Cerebellar cortex (tissue), 1 donor: ENCODE data around the gene PYGO2.
A peak's percentile ranks its signal among the peaks of the same experiment; 100 is the strongest.

Source experiments
- DNase-seq: peaks from one replicate; pipeline ENCODE4 v3.0.0-alpha.2; 2015; ENCODE audit warnings: low spot score

The PYGO2 gene, protein sequence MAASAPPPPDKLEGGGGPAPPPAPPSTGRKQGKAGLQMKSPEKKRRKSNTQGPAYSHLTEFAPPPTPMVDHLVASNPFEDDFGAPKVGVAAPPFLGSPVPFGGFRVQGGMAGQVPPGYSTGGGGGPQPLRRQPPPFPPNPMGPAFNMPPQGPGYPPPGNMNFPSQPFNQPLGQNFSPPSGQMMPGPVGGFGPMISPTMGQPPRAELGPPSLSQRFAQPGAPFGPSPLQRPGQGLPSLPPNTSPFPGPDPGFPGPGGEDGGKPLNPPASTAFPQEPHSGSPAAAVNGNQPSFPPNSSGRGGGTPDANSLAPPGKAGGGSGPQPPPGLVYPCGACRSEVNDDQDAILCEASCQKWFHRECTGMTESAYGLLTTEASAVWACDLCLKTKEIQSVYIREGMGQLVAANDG

DNA sequence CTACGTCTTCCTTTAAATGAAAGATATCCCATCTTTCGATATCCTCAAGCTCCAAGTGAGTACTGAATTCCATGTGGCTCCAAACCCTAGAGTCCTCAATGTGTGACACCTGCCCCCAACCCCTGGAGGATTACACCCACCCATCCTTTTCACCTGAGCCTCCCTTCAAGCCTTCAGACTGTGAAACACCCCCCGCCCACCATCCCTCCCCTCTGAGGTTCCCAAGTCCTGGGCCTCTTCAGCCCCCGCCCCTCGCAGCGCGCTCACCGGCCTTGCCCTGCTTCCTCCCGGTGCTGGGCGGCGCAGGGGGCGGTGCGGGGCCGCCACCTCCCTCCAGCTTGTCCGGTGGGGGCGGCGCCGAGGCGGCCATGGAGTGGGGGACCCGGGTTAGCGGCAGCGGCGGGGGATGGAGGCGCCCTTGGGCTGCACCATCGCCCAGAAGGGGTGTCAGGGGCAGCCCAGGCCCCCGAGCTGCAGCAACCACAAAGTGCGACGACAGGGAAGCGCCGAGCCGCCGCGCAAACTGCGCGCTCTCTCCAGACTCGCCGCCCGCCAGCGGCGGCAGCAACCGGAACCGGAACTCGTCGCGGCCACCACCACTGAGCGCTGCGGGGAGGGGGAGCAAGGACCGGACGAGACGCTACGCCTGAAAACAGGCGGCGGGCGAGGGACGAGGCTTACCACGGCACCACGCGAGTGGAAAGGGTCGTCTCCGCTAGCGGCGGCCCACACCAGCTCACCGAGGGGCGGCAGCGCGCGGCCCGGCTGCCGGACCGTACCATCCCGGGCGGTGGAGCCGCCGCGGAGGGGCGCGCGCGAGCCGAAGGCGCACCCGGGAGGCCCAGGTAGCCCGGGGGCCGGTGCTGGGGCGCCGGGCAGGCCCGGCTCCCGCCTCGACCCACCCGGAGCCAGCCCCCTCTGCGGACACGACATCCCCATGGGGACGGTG is at the start of gene PYGO2:
PYGO2 (minus strand) TSS at position 576 of the 949 bp plus-strand sequence; CDS start at position 370, 206 bp downstream.
- peak; percentile 73 for DNase-seq

DNA sequence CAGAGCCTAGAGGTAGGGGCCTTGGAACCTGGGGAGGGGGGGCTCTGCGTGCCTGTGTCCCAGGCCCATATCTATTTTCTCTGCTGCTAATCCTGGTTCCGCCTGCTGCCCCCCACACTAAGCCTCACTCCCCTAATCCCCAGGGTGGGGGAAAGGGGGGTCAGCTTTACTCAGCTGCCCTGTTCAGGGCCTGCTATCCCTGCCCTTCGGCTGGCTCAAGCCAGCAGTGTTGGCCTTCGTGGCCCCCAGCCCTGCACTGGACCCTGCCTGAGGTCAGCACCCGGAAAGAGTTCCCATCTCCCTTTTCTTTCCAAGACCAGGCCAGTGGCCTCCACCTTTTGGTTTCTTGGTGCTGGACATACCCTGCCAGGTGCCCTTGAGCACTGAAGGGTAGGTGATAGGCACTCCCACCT is 49.4 kb upstream of the PYGO2 start:
- DNase-seq, result no peak

DNA sequence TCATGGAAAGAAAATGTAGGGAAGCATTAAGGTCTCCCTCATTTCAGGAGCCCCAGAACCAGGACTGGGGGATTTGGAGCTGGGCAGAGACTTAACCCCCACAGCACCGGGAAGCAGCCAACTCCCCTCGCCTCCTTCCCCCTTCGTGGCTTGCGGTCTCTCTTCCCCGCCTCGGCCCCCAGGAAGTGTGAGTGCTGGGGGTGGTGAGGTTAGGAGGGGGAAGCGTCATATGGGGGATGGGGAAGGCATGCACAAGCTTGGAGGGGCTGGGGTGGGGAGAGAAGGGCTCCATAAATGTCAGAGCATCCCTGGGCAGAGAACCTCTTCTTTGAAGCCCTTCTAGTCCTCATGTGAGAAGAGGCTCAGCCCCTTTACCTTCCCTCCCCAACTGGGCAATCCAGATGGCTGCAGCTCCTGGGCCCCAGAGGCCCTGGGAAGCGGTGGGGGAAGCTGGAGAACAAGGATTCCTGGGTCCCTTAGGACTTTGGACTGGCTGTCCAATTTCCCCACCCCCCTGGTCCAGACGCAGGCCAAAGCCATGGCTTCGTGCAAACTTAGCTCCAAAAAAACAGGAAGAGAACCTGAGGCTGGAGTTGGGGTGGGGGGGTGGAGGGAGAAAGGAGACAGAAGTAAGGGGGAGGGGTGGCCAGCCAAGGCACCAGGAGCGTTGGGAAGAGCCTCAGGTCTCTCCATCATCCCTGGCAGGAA is 48.8 kb upstream of the PYGO2 start:
- no peak for DNase-seq

DNA sequence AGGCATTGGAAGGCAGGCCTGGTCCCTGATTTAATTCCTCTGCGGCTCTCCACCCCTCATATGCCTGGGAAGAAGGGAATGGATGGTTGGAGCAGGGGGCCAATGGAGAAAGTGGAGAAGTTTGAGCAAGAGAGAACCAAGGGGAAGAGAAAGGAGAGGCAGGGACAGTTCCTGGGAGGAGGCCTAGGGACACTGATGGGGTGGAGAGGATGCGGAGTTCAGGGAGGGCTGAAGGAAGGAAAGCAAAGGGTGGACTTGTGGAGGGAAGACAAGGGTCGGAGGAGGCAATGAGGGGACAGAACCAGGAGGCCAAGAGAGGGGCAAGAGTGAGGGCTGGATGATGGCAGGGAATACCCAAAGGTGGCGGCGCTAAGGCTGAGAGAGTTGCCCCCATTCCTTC is 48.2 kb upstream of the PYGO2 start:
- DNase-seq, result no peak

DNA sequence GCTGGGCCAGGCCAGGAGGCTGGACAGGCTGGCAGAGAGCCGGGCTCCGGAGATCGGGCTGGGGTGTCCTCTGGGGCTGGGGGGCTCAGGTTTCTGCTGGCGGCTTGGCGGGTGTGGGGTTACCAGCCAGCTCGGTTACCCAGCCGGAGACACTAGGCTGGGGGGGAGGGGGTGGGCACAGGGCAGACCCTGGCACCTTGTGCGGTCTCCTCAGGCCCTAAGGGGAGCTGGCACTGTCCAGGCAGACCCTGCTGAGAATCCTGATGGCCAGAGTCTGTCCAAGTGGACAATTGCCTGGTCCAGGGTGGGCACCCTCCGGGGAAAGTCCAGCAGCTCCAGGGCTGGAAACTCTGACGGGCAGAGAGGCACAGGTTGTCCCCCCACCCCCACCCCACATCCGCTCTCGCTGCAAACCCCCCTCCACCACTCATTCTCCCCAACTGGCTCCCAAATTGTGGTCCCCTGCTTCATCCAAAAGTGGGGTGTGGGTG is 47.7 kb upstream of the PYGO2 start:
- DNase-seq, result no peak

DNA sequence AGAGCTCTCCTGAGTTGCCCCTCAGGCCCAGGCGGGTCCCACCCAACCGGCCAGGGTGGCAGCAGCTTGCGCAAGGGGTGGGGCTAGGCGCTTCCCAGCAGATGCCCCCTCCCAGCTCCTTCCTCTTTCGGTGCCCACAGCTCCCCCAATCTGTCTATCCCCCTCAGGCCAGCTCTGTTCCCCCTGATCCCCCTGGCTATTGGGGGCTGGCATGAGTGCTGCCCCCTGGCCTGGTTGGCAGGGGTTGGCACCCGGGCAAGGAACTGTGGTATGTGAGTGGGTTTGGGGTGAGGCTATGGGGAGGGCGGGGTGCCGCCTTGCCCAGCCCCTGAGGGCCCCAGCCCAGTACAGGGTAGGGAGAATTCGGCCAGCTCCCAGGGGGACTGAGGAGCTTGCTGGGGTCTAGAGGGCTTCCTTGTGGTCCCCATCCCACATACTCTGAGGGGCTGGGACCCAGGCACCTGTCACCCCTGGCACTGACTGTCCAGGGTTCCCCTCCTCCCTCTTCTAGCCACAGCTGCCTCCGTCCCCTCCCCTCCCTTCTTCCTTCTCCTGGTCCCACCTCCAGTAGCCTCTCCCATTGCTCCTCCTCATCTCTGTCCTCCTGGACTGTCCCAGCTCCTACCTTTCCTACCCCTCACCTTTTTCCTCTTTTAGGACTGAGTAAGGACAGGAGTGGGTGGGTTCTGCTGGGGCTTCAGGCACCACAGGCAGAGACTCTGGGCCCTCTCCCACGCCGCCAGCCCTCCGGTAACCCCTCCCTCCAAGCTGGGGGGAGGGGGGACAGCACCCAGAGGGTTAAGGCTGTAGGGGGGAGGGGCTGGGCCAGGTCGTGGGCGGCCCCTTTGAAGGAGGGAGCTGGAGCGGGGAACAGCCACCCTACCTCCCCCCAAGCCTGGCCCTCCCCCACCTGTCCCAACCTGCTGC is 46.7 kb upstream of the PYGO2 start:
- DNase-seq, result no peak

DNA sequence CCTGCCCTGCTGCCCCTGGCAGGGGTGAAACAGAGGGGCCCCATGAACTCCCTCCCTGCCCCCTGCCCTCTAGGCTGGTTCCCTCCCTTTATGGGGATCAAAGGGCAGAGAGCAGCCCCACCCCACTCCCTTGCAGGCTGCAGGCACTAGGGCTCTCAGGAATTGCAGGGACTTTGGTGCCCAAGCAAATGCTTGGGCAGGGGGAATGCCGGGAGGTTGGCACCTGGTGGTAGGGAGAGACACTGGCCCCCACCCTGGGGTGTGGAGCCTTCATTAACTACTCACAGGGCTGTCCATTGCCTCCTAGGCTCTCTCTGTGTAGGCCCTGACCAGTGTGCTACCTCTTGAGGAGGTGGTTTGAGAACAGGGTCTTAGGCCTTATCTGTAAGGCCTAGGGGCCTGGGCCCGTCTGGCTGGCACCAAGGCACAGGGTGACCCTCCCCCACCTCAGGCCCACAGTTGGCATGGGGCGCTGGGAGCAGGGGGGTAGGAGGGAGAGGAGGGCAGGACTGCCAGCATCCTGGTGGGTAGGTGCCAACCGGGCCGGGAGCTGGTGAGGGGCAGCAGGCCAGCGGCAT is 45.8 kb upstream of the PYGO2 start:
- DNase-seq, result no peak

DNA sequence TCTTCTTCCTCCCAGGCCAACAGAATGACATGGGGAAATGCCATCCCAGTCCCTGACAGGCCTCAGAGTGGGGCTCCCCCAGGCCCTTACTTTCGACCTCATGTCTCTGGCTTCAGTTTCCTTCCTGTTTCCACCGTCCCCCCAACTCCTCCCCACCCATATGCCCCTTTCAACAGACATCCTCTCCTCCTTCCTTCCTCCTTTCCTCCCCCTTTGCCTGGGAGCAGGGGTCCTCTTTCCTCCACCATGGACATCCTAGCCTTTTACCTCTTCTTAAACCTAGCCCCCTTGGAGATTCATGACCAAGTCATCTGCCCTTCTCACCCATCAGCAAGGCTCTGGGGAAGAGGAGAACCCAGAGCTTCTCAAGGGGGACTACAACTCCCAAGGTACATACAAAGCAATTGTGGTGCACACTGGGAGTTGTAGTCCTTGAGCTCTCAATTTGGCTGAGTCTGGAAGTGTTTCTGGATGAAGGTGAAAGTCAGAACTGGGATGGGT is 45.1 kb upstream of the PYGO2 start:
- DNase-seq, result peak; percentile 83

DNA sequence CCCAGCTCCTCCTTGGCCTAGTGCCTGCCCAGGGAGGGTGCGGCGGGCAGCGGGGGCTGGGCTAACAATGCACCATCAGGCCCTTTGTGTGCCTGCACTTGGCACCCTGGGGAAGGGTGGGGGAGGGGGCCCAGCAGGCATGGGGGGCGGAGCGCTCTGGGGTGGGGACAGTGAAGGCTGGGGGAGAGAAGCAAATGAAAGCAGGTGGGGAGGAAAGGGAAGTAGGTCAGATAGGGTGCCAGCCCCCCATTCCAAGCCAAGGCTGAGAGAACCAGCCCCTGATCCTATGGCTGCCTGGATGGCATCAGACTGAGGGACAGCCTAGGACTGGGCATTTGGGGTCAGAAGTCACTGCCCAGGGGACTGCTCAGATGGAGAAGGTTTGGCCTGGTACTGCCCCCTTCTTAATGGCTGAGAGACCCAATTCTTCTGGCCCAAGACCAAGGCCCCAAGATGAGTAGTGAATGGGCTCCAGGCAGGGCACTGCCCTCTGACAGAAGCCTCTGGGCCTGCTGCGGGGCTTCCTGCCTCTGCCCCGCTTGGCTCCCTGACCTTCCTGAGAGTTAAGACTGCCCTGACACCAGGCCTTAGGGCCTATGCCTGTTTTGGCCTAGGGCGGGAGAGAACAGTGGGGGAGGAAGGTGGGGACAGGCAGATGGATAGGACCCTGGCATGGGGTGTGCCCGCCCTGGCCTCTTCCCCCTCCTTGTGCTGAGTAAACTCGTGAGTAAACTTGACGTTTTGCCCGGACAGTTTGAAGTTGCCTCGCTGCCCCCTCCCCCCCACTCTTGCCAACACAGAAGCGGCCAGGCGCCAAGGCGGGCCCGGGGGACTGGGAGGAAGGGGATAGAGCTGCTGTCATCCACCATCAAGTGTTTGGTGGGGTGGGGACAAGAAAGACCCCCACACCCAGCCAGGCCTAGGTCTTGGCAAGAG is 43.8 kb upstream of the PYGO2 start:
- no peak for DNase-seq

DNA sequence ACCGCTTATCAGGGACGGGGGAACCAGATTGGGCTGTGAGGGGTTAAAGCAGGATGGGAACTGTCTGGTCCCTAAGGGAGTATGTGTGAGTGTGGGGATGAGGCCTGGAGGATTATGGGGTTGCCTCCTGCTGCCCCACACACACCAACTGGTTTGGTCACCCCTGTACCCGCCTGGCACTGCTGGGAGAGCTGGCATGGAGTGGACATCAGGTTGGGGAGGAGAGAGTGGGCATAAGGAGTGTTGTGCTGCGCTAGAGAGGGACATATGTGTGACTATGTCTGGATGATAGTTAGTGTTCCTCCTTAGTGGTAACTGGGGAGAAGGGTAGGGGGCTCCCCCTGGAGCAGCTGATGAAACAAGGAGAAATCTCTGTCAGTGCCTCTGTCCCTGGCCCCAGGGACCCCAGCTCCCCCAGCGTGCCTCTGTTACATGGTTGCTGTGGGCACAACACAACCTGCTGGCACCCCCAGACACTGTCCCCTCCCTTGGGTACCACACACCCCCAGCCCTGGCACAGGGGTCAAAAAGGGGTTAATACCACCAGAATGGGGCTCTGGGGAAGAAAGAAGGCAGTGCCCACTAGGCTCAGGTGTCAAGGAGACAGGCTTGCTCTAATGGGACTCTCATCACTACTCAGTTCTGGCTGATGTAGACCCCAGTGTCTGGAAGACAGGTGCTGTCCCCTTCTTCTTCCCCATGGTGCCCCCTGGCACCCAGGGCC is 42.9 kb upstream of the PYGO2 start:
- DNase-seq, result no peak

DNA sequence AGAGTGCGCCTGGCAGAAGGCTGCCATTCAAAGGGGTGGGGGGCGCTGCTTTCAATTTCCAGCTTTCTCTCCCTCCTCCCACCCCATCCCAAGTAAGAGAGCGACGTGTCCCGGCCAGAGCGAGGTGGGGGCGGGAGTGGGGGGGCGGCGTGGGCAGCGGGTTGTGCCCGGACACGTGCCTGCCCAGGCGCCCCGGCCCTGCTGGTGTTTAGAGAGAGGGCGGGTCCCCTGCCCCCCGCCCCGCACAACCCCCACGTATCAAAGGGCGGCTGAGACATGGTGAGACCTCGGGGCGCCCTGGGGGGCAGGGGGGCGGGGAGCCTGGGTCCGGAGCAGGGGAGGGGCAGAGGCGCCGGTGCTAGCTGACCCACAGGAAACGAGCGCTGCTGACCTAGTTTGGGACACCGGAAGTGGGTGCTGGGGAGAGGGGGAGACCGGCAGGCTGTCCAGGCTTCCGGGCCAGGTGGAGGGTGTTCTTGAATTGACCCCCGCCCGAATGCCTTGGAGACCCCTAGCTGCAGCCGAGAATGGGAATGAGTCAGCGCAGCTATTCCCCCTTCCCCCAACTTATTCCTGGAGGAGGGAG is 42.3 kb upstream of the PYGO2 start:
- no peak for DNase-seq

DNA sequence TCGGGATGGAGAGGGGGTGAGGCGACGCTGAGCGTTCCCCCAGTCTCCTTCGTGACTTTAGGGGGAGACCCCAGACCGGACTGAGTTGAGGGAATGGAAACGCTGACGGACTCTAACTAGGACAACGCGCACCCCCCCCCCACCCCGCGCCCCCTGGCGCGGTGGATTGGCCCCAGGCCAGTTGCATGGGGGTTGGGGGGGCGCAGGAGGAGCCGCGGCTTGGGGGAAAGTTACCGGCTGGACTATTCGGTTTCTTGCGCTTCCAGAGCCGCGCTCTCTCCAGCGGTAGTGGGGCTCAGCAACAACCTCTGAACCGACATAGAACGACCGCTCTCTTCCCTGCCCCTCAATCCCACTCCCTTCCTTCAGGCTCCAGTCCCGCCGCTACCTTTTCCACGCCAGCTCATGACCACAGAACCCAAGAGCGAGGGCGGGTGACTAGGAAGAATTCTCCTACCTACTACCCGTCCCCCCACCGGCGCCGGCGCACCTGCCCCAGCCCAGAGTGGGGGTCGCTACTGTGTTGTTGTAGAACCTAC is 41.7 kb upstream of the PYGO2 start:
- no peak for DNase-seq

DNA sequence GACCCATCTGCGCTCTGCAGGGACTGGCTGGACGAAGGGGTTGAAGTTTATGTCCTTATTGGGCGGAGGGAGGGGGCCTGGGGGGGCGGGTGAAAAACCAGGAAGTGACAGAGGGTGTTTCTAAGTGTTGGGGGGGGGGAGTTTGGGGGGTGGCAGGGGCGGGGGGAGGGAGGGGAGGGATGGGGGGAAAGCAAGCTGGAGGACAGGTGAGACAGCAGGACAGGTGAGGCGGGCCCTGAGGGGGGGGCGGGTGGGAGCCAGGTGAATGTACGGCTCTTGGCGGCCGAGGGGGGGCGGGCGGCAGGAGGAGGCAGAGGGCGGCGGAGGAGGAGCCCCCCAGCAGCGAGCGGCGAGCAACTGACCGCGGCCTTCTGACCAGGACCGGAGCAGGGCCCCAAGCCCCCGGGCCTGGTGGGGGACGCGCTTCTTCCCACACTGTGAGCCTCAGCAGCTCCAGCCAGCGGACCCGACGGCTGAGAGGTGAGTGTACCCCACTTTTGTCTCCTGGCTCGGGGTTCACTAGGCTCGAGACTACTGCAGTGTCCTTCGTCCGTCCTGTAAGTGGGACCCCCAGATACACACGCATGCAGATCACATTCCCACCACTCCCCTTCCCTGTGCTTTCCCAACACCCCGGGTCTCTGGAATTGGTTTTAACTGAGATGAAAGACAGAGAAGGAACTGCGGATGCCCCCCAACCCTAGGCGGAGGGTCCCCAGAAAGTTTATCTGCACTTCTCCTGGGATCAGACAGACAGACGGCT is 41.1 kb upstream of the PYGO2 start, which contains the start of gene ZBTB7B:
ZBTB7B (plus strand) TSS at position 339 of the 763 bp plus-strand sequence. CDS start 11,859 bp downstream, outside the sequence.
- no peak for DNase-seq

DNA sequence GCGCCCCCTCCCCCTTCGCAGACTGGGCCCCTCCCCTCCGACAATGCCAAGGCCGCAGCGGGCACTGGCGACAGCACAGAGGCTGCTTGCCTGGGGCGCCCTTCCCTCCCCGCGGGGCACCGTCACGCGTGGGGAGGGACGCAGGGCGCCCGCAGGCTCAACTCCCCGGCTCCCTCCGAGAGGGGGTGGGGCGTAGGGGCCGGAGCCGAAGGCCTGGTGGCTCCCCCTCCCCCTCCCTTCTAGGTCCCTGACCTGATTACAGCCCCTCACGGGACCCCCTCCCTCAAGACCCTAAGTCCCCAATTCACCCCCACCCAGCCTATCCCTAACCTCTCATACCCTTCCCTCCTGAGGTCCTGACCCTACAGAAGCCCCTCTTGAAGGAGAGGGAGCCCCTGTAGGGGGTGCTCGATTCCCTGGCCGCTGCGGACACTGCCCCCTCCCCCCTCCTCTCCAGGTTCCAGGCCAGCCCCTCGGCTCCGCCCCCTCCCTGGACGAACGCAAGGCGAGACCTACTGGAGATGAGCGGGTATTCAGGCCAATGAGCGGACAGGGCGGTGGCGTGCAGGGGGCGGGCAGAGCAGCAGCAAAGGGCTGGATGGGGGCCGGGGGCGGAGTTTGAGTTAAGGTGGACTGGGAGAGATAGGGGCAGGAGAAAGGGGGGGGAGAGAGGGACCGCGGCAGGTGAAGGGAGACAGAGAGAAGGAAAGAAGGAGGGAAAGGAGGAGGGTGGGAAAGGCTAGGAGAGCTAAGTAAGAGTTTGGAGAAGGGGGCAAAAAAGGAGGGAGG is 40.3 kb upstream of the PYGO2 start:
- DNase-seq, result peak; percentile 99

DNA sequence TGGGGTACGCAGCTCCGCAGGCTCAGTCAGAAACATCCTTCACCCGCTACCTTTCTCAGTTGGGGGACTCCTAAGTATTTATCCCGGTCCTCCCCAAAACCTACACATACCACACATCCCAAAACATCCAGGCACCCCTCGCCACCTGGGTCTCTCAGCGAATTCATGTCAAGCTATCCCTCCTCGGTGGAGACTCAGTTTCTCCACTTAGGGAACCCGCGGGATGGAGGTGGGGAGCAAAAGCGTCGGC is 39.8 kb upstream of the PYGO2 start:
- DNase-seq, result no peak

DNA sequence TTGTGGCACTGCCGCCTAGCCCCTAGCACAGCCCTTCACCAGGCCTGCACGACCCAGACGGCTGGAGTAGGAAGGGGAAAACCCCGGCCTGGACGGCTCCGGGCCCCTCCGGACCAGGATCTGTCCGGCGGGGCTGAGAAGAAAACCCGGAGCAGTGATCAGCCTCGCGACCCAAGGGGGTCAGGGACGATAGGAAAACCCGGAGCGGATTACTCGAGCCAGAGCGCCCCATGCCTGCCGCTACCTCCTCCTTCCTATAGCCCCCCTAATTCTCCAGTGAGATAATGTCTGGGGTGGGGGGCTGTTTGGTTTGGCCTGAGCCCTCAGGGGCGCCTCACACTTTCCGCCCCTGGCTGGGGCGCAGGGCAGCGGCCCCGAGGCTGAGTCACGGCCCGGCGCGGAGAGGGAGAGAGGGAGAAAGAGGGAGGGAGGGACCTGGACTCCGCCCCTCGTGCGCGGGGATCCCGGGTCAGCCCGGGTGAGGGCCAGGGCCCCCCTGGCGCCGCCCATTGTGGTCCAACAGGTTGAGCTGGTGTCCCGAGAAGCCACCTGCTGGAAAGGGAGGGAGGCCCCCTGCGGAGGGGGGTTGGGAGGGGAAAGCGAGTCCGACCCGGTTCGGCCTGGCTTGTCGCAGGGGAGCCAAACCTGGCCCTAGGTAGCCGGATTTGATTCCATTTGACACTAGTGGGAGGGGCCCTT is 39.3 kb upstream of the PYGO2 start:
- peak; percentile 92 for DNase-seq
